ENCODE measurements around the gene JPH4. TPM values are rescaled to one million over a fixed set of nuclear protein-coding genes. Genes with fewer than 3 reads are reported as not detected.

JPH4 gene
- total and polyA plus RNA-seq, 2 experiments from 2014 or later, result 2.7 TPM

- no peak overlapping the region for H3K27ac ChIP-seq
- H2AFZ ChIP-seq, result no peak overlapping the region
- no peaks in the 10 kb centered on the region for H3K4me1 ChIP-seq (ENCODE audit: insufficient read depth)
- H3K27me3 ChIP-seq, result no peaks in the 10 kb centered on the region
- no peaks in the 10 kb centered on the region for H3K36me3 ChIP-seq (replicated peaks; ENCODE audit: insufficient read depth, low read depth)
- WGBS (ENCODE audit: low lambda C conversion rate, missing lambda C conversion rate), result 86% methylated on average over 10 of the region's 10 CpGs
- H3K9me2 ChIP-seq (replicated peaks; ENCODE audit: insufficient read depth), result no peaks in the 10 kb centered on the region
- no peak overlapping the region for H3K4me3 ChIP-seq
- H3K4me2 ChIP-seq, result no peak overlapping the region
- H4K20me1 ChIP-seq (ENCODE audit: insufficient read depth, poor library complexity, severe bottlenecking), result no peaks in the 10 kb centered on the region
- TF ChIP-seq EZH2phosphoT487 (IDR thresholded peaks at IDR 0.05; ENCODE audit: low read depth, severe bottlenecking, unreplicated experiment), result no peak
- TF ChIP-seq CTCF (IDR thresholded peaks at IDR 0.05; ENCODE audit: poor library complexity), result no peak
- TF ChIP-seq EZH2 (IDR thresholded peaks at IDR 0.05; ENCODE audit: borderline replicate concordance), result no peak
- H3K9me3 ChIP-seq (ENCODE audit: low read depth), result no peaks in the 10 kb centered on the region
- DNase-seq (ENCODE audit: low spot score), result no peak
- no peaks in the 10 kb centered on the region for H3K79me2 ChIP-seq
Observed at GRCh38 chr14:23530375-23531055, 48.1 kb downstream of the JPH4 start.

GRCh38 chr14:23529016-23529415 is 49.6 kb downstream of the JPH4 start:
- no peak overlapping the region for H3K4me3 ChIP-seq
- H2AFZ ChIP-seq, result no peak overlapping the region
- DNase-seq (ENCODE audit: low spot score), result no peak
- 89% methylated on average over 3 of the region's 3 CpGs for WGBS (ENCODE audit: low lambda C conversion rate, missing lambda C conversion rate)
- no peaks in the 10 kb centered on the region for H3K79me2 ChIP-seq
- H3K4me1 ChIP-seq (ENCODE audit: insufficient read depth), result no peaks in the 10 kb centered on the region
- H3K36me3 ChIP-seq (replicated peaks; ENCODE audit: insufficient read depth, low read depth), result no peaks in the 10 kb centered on the region
- H3K4me2 ChIP-seq, result no peak overlapping the region
- no peak for TF ChIP-seq EZH2phosphoT487 (IDR thresholded peaks at IDR 0.05; ENCODE audit: low read depth, severe bottlenecking, unreplicated experiment)
- H4K20me1 ChIP-seq (ENCODE audit: insufficient read depth, poor library complexity, severe bottlenecking), result no peaks in the 10 kb centered on the region
- no peaks in the 10 kb centered on the region for H3K27me3 ChIP-seq
- no peak overlapping the region for H3K27ac ChIP-seq
- H3K9me2 ChIP-seq (replicated peaks; ENCODE audit: insufficient read depth), result no peaks in the 10 kb centered on the region
- no peaks in the 10 kb centered on the region for H3K9me3 ChIP-seq (ENCODE audit: low read depth)

GRCh38 chr14:23528555-23528954 is 50.0 kb downstream of the JPH4 start:
- no peaks in the 10 kb centered on the region for H3K36me3 ChIP-seq (replicated peaks; ENCODE audit: insufficient read depth, low read depth)
- no peaks in the 10 kb centered on the region for H3K9me3 ChIP-seq (ENCODE audit: low read depth)
- TF ChIP-seq EZH2phosphoT487 (IDR thresholded peaks at IDR 0.05; ENCODE audit: low read depth, severe bottlenecking, unreplicated experiment) (no peak), CTCF (IDR thresholded peaks at IDR 0.05; ENCODE audit: poor library complexity) (peak; percentile 22)
- no peaks in the 10 kb centered on the region for H3K79me2 ChIP-seq
- H3K4me3 ChIP-seq, result no peak overlapping the region
- 81% methylated on average over 1 of the region's 1 CpG for WGBS (ENCODE audit: low lambda C conversion rate, missing lambda C conversion rate)
- H3K27ac ChIP-seq, result no peak overlapping the region
- no peaks in the 10 kb centered on the region for H3K9me2 ChIP-seq (replicated peaks; ENCODE audit: insufficient read depth)
- no peak overlapping the region for H3K4me2 ChIP-seq
- H2AFZ ChIP-seq, result no peak overlapping the region
- no peak for DNase-seq (ENCODE audit: low spot score)
- no peaks in the 10 kb centered on the region for H4K20me1 ChIP-seq (ENCODE audit: insufficient read depth, poor library complexity, severe bottlenecking)
- no peaks in the 10 kb centered on the region for H3K4me1 ChIP-seq (ENCODE audit: insufficient read depth)
- H3K27me3 ChIP-seq, result no peaks in the 10 kb centered on the region

GRCh38 chr14:23525611-23526010 is 53.0 kb downstream of the JPH4 start:
- no peaks in the 10 kb centered on the region for H3K9me3 ChIP-seq (ENCODE audit: low read depth)
- TF ChIP-seq CTCF (IDR thresholded peaks at IDR 0.05; ENCODE audit: poor library complexity) (no peak), EZH2phosphoT487 (IDR thresholded peaks at IDR 0.05; ENCODE audit: low read depth, severe bottlenecking, unreplicated experiment) (no peak), EZH2 (IDR thresholded peaks at IDR 0.05; ENCODE audit: borderline replicate concordance) (no peak)
- no peaks in the 10 kb centered on the region for H3K27me3 ChIP-seq
- no peak overlapping the region for H3K27ac ChIP-seq
- H3K36me3 ChIP-seq (replicated peaks; ENCODE audit: insufficient read depth, low read depth), result no peaks in the 10 kb centered on the region
- H3K4me2 ChIP-seq, result no peak overlapping the region
- H2AFZ ChIP-seq, result no peak overlapping the region
- no peaks in the 10 kb centered on the region for H4K20me1 ChIP-seq (ENCODE audit: insufficient read depth, poor library complexity, severe bottlenecking)
- H3K79me2 ChIP-seq, result no peaks in the 10 kb centered on the region
- DNase-seq (ENCODE audit: low spot score), result no peak
- 94% methylated on average over 7 of the region's 8 CpGs for WGBS (ENCODE audit: low lambda C conversion rate, missing lambda C conversion rate)
- no peaks in the 10 kb centered on the region for H3K4me1 ChIP-seq (ENCODE audit: insufficient read depth)
- no peaks in the 10 kb centered on the region for H3K9me2 ChIP-seq (replicated peaks; ENCODE audit: insufficient read depth)
- no peak overlapping the region for H3K4me3 ChIP-seq
